ENCODE measurements around the gene SH3GLB2.
"Not testable (repeated sequence)": the region's sequence is repeated elsewhere in the genome, so short reads cannot be mapped to it uniquely, and the experiment has no call there.

SH3GLB2 gene

DNA sequence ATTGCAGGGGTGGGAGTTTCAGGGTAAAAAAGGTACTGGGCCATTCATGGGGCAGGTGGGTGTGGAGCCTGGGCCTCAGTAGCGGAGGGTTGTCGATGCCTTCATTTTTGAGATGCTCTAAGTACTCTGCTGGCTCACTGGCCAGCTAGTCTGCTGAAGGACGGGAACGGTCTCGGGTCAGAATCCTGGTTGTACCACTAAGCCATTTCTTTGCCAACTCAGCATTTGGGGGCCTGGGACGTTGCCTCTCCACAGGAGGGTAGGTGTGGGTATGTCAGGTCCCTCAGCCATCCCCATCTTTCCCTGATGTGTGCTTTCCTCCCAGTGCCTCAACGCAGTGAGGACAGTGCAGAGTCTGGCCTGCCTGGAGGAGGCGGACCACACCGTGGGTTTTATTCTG lies 25.1 kb downstream of the SH3GLB2 start:
- DNase-seq (ENCODE audit: extremely low read depth in 1 of 2, low read depth in 1 of 2) = no peak

DNA sequence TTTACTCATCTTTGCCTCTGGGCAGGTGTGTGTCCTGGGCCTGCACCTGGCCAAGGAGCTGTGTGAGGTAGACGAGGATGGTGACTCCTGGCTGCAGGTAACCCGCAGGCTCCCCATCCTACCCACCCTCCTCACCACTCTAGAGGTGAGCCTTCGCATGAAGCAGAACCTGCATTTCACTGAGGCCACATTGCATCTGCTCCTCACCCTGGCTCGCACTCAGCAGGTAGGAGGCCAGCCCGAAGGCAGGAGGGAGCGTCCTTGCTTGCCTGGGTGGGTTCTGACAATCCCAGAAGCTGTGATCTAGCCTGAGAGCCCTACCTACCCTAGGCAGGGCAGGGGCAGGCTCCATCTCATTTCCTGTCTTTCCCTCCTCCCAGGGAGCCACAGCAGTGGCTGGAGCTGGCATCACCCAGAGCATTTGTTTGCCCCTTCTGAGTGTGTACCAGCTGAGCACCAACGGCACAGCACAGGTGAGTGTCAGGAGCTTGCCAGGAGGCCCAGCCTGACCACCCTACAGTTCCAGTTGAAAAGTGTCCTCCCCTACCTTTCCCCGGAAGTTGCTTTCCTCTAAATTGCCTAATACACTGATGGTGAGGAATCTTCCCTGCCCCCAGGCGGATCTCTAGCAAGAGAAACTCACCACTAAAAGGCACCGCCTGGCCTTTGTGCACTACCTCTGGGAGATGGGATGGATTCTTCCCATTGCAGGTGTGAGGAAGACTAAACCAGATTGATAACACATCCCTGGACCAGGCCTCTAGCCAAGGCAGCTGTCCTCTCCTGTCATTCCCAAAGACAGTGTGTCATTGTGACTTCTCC lies 26.4 kb downstream of the SH3GLB2 start:
- DNase-seq (ENCODE audit: extremely low read depth in 1 of 2, low read depth in 1 of 2) = no peak

DNA sequence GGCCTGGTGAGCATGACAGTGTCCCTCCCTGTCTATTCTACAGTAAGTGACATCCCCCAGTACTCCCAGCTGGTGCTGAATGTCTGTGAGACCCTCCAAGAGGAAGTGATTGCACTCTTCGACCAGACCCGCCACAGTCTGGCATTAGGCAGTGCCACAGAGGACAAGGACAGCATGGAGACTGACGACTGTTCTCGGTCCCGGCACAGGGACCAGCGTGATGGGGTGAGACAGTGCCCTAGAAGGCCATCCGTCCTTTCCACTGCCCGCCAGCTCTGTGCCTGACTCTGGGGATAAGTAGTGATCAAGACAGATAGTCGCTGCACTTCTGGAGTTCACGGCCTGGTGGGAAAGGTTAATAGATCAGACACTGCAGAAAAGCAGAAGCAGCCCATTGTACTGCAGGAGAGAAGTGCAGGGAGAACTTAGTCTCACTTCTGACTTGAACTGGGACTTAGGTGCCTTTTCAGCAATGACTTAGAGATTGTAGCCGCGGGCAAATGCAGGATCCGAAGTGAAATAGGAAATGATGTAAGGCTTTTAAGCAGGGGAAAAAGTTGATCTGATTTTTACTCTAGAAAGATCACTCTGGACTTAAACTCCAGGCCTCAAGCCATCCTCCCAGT lies 28.4 kb downstream of the SH3GLB2 start:
- DNase-seq (ENCODE audit: extremely low read depth in 1 of 2, low read depth in 1 of 2) = no peak

DNA sequence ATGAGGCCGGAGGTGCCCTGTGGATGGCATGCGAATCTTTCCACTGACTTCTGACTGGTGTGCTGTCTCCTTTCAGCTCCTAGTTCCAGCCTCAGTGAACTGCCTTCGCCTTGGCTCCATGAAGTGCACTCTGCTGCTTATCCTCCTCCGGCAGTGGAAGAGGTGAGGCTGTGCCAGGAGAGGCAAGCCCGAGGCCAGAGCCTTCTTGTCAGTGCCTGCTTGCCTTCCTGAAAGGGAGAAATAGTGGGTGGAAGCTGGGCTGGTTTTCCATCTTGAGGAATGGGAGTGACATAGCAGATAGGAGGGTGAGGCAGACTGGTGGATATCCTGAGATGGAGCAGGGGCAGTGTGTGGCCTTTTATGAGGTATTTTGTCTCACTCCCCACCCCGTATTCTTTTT lies 29.7 kb downstream of the SH3GLB2 start:
- no peak for DNase-seq (ENCODE audit: extremely low read depth in 1 of 2, low read depth in 1 of 2)

DNA sequence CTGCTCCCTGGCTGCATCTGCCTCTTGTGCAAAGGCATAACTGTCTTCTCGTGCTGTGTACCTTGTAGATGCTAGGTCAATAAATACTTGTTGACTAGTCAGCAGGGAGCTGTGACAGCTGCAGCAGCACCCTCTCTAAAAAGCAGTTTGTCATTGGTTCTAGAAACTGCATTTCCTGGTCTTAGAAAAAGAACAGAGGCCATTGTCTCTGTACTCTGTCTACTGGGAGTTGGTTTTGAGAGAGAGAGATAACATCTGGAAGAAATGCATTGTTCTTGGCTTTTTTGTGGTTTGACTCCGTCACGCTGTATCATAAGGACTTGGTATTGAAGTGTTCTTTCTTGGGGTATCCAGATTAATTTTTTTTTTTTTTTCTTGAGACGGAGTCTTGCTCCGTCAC lies 32.3 kb downstream of the SH3GLB2 start:
- no peak for DNase-seq (ENCODE audit: extremely low read depth in 1 of 2, low read depth in 1 of 2)

DNA sequence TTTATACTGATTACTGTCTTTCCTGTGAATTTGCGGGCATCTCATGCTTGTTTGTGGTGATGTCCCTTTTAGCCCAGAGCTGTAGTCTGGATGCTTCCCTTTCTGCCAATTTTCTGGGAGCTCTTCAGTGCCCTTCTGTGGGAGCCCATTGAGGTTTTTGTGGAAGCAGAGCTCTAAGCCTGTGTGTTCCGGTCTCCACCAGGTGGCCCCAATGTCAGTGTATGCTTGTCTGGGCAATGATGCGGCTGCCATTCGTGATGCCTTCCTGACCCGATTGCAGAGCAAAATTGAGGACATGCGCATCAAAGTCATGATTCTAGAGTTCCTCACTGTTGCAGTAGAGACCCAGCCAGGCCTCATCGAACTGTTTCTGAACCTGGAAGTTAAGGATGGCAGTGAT lies 35.1 kb downstream of the SH3GLB2 start:
- DNase-seq (ENCODE audit: extremely low read depth in 1 of 2, low read depth in 1 of 2) = no peak

DNA sequence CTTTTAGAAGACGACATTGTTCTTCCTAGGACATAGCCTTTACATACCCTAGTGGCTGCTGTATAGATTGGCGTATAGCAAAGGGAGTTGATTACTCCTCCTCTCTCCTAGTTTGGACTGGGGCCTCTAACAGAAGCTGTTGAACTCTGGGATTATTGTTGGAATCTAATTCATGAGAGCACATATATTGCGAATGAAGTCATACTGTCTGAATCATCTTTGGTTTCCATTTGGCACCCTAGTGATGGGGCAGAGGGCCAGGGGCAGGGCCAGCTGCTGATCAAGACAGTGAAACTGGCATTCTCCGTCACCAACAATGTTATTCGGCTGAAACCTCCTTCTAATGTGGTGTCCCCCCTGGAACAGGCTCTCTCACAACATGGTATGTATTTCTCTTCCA lies 40.3 kb downstream of the SH3GLB2 start:
- DNase-seq (ENCODE audit: extremely low read depth in 1 of 2, low read depth in 1 of 2) = no peak

DNA sequence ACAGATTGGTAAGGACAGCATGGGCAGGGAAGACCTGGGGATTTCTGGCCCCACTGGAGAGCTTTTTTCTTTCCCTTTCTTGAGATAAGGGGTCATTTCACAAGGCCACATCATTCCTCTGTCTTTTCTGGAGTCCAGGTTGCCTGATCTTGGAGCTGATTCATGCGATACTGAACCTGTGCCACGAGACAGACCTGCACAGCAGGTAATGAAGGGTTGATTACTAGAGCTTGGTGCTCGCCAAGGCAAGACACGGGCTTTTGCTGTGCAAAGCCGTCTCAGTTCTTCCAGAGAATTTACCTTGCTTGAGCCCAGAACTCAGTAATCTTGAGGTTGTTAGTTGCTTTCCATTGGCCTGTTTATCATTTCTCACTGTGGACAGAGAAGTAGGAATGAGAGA lies 41.5 kb downstream of the SH3GLB2 start:
- DNase-seq (ENCODE audit: extremely low read depth in 1 of 2, low read depth in 1 of 2) = no peak

DNA sequence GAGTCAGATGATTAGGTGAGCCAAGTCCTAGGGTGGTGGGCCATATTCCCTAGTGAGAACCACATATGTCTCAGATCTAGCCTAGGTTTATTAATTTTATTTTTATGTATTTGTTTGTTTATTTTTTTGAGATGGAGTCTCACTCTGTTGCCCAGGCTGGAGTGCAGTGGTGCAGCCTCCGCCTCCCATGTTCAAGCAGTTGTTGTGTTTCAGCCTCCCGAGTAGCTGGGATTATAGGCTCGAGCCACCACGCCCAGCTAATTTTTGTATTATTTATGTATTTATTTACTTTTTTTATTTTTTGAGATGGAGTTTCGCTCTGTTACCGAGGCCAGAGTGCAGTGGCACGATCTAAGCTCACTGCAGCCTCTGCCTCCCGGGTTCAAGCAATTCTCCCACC lies 44.6 kb downstream of the SH3GLB2 start:
- DNase-seq (ENCODE audit: extremely low read depth in 1 of 2, low read depth in 1 of 2) = no peak

DNA sequence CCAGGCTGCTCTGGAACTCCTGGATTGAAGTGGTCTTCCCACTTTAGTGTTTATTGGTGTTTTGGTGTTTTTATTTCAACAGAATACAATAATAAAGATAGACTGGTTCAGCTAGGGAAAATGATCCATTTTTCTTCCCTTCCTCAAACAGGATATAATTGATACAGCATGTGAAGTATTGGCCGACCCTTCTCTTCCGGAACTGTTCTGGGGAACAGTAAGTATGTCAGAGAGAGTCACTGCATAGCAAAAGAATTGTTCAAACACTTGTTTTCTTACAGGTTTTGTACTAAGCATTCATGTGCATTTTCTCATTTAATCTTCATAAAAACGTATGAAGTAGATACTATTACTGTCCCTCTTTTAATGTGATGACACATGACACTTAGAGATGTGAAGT lies 49.0 kb downstream of the SH3GLB2 start:
- DNase-seq (ENCODE audit: extremely low read depth in 1 of 2, low read depth in 1 of 2) = no peak

DNA sequence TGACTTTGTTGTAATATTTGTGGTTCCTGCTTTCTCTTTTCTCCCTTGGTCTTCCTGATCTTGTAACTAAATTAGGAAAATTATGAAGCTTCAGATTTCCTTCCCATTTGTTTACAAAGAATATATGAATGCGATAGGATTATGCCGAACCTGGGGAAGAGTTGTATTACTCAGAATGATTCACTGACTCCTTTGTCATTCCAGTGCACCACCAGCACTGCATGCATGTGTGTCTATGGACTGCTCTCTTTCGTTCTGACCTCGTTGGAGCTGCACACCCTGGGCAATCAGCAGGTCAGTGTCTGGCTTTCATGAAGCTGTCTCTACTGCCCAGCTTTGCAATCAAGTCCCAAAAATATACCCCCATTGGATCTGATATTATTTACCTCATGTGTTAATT lies 55.2 kb downstream of the SH3GLB2 start:
- no peak for DNase-seq (ENCODE audit: extremely low read depth in 1 of 2, low read depth in 1 of 2)

DNA sequence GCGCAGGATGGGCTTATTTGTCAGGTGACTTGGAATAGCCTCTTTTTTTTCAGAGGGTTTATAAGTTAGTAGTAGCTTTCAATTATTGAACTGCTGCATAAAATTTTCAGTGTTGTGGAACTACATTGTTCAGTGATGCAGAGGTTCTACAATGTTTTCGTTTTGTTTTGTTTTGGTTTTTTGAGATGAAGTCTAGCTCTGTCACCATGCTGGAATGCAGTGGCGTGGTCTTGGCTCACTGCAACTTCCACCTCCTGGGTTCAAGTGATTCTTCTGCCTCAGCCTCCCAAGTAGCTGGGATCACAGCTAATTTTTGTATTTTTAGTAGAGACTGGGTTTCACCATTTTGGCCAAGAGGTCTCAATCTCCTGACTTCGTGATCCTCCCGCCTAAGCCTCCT lies 58.6 kb downstream of the SH3GLB2 start:
- no peak for DNase-seq (ENCODE audit: extremely low read depth in 1 of 2, low read depth in 1 of 2)

DNA sequence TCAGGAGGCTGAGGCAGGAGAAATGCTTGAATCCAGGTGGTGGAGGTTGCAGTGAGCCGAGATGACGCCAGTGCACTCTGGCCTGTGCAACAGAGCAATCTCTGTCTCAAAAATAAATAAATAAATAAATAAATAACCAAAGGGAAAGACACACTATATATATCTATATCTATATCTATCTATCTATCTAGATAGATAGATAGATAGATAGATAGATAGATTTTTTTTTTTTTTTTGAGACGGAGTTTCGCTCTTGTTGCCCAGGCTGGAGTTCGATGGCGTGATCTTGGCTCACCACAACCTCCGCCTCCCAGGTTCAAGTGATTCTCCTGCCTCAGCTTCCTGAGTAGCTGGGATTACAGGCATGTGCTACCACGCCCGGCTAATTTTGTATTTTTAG lies 66.7 kb downstream of the SH3GLB2 start:
- DNase-seq (ENCODE audit: extremely low read depth in 1 of 2, low read depth in 1 of 2) = not testable (repeated sequence)

All from stimulated activated CD8-positive, alpha-beta memory T cell treated with anti-CD3 and anti-CD28 coated beads, Interleukin-7, amount 100 ng/mL, for 48 hours (primary cell).